ENCODE results near the gene RAX.

The RAX gene

GRCh38 chr18:59268721-59269562 is 4.3 kb downstream of the RAX start:
- Histone ChIP-seq H3K36me3 (ENCODE audit: control insufficient read depth, insufficient read depth, low read length) (no peaks in the 10 kb centered on the region), H3K4me3 (replicated peaks; ENCODE audit: low read depth, low read length) (no peak overlapping the region), H3K27me3 (replicated peaks; ENCODE audit: control insufficient read depth, insufficient read depth, low read length) (no peaks in the 10 kb centered on the region; the same call in none of the 2 replicates)
- TF ChIP-seq CTCF (IDR thresholded peaks at IDR 0.05; ENCODE audit: insufficient read depth, low read length, poor library complexity, severe bottlenecking) = no peak
- peak; percentile 60 for DNase-seq (ENCODE audit: extremely low read depth, insufficient read length)

DNA sequence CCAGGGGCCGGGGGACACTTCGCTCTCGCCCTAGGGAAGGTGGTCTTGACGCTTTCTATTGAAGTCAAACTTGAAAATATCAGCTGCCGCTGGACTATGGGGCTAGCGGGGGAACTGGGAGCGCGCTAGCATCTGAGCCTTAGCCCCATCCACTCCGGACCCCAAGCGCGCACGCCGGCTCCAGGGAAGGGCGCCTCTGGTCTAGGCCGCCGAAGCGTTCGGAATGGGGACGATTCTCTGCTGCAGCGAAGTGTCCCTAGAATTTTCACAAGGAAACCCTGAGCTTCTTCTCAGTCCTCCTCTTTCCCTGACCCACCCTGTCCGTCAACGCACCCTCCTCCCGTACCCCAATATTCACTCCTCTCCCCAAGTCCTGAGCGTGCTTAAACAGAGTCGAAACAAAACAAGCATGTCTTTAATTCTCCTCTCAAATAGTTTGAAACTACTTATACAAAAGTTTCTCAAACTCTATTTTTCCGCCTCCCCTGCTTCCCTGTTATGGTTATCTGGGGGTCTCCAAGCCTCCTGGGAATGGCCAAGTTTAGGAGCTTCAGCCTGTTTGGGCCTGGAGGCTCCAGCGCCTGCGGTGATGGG is 5.0 kb downstream of the RAX start:
- TF ChIP-seq CTCF (IDR thresholded peaks at IDR 0.05; ENCODE audit: insufficient read depth, low read length, poor library complexity, severe bottlenecking) = no peak
- Histone ChIP-seq H3K36me3 (ENCODE audit: control insufficient read depth, insufficient read depth, low read length) (no peaks in the 10 kb centered on the region), H3K27me3 (replicated peaks; ENCODE audit: control insufficient read depth, insufficient read depth, low read length) (no peaks in the 10 kb centered on the region; the same call in none of the 2 replicates), H3K4me3 (replicated peaks; ENCODE audit: low read depth, low read length) (no peak overlapping the region)
- DNase-seq (ENCODE audit: extremely low read depth, insufficient read length) = no peak

- no peaks in the 10 kb centered on the region; the same call in none of the 2 replicates for H3K27me3 ChIP-seq (replicated peaks; ENCODE audit: control insufficient read depth, insufficient read depth, low read length)
- TF ChIP-seq CTCF (IDR thresholded peaks at IDR 0.05; ENCODE audit: insufficient read depth, low read length, poor library complexity, severe bottlenecking) = no peak
- H3K36me3 ChIP-seq (ENCODE audit: control insufficient read depth, insufficient read depth, low read length) = no peaks in the 10 kb centered on the region
- no peak for DNase-seq (ENCODE audit: extremely low read depth, insufficient read length)
- H3K4me3 ChIP-seq (replicated peaks; ENCODE audit: low read depth, low read length) = no peak overlapping the region
Observed at GRCh38 chr18:59267503-59268126, 5.6 kb downstream of the RAX start.

DNA sequence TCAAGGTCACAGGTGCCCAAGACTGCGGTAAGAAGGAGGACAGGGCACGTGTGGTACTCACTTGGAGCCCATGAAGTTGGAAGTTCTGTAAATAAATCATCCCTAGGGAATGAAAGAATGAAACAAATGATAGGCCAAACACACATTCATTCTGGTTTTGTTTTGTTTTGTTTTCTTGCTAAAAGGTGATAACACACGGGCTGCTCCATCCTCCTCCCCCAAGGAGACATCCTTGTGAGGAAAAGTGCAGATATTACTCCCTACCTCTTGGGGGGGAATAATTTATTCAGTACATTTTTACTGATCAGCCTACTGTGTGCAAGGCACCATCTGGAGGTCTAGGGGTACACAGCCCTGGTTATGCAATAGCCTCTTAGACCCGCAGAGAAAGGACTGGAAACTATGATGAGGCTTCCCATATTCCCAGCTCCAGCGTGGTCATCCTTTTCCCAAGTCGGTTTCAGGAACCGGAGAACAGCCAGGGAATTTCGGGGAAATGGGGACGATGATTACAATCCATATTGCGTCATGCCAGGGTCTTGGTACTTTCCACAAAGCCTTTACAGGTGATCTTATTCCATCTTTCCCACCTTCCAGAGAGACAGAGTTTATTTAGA is 6.3 kb downstream of the RAX start:
- no peak overlapping the region for H3K4me3 ChIP-seq (replicated peaks; ENCODE audit: low read depth, low read length)
- H3K27me3 ChIP-seq (replicated peaks; ENCODE audit: control insufficient read depth, insufficient read depth, low read length) = no peaks in the 10 kb centered on the region; the same call in none of the 2 replicates
- no peak for TF ChIP-seq CTCF (IDR thresholded peaks at IDR 0.05; ENCODE audit: insufficient read depth, low read length, poor library complexity, severe bottlenecking)

GRCh38 chr18:59266459-59266858 is 6.8 kb downstream of the RAX start:
- no peaks in the 10 kb centered on the region for H3K36me3 ChIP-seq (ENCODE audit: control insufficient read depth, insufficient read depth, low read length)
- no peak for TF ChIP-seq CTCF (IDR thresholded peaks at IDR 0.05; ENCODE audit: insufficient read depth, low read length, poor library complexity, severe bottlenecking)
- no peaks in the 10 kb centered on the region; the same call in none of the 2 replicates for H3K27me3 ChIP-seq (replicated peaks; ENCODE audit: control insufficient read depth, insufficient read depth, low read length)
- no peak for DNase-seq (ENCODE audit: extremely low read depth, insufficient read length)
- H3K4me3 ChIP-seq (replicated peaks; ENCODE audit: low read depth, low read length) = no peak overlapping the region

More for the DNA sequence above, 6.3 kb downstream of the RAX start:
- H3K36me3 ChIP-seq (ENCODE audit: control insufficient read depth, insufficient read depth, low read length) = no peaks in the 10 kb centered on the region
- no peak for DNase-seq (ENCODE audit: extremely low read depth, insufficient read length)
